ENCODE results near the gene ARL4D.

- TF ChIP-seq CTCF (IDR thresholded peaks at IDR 0.05) (no peak), POLR2A (IDR thresholded peaks at IDR 0.05) (no peak)
Measured at GRCh38 chr17:43443381-43443780, 44.6 kb downstream of the ARL4D start.

All from heart left ventricle (tissue), 13 donors.